Parathyroid adenoma (tissue), 2 donors: ENCODE measurements around the gene FAM200A.
"Not testable (repeated sequence)": the region's sequence is repeated elsewhere in the genome, so short reads cannot be mapped to it uniquely, and the experiment has no call there.

Experiments used
- H2AFZ ChIP-seq: fragments of 300-600 bp; sonication (generic); one replicate; pipeline ENCODE4 v1.7.0; 2017; ENCODE audit warnings: antibody characterized with exemption, mild to moderate bottlenecking
- H3K27ac ChIP-seq: fragments of 300-600 bp; sonication (generic); one replicate; pipeline ENCODE4 v1.7.0; 2017
- H3K27me3 ChIP-seq: fragments of 300-600 bp; sonication (generic); one replicate; pipeline ENCODE4 v1.7.0; 2017; ENCODE audit warnings: low read length; ENCODE audit not compliant: control insufficient read depth, insufficient read depth
- H3K36me3 ChIP-seq: fragments of 300-600 bp; sonication (generic); one replicate; pipeline ENCODE4 v1.7.0; 2017; ENCODE audit warnings: low read length; ENCODE audit not compliant: control insufficient read depth, insufficient read depth
- H3K4me1 ChIP-seq: fragments of 300-600 bp; sonication (generic); one replicate; pipeline ENCODE4 v1.7.0; 2017; ENCODE audit warnings: control low read depth
- H3K4me2 ChIP-seq: fragments of 300-600 bp; sonication (generic); one replicate; pipeline ENCODE4 v1.7.0; 2017; ENCODE audit warnings: low read length
- H3K4me3 ChIP-seq: fragments of 300-600 bp; sonication (generic); one replicate; pipeline ENCODE4 v1.7.0; 2017; ENCODE audit warnings: low read depth, low read length
- H3K79me2 ChIP-seq: fragments of 300-600 bp; sonication (generic); one replicate; pipeline ENCODE4 v1.7.0; 2017; ENCODE audit warnings: control low read depth
- H3K9ac ChIP-seq: fragments of 300-600 bp; sonication (generic); one replicate; pipeline ENCODE4 v1.7.0; 2017; ENCODE audit warnings: mild to moderate bottlenecking
- H3K9me3 ChIP-seq: fragments of 300-600 bp; sonication (generic); one replicate; pipeline ENCODE4 v1.7.0; 2017; ENCODE audit warnings: low read length; ENCODE audit not compliant: control insufficient read depth
- CTCF ChIP-seq: fragments of 300-600 bp; sonication (generic); IDR thresholded peaks from one replicate; pipeline ENCODE4 v1.7.0; 2017; ENCODE audit warnings: antibody characterized with exemption, mild to moderate bottlenecking
- donor health status: primary hyperparathyroidism.

Gene FAM200A

GRCh38 chr7:99554939-99555338 is 3.0 kb upstream of the FAM200A start:
- no peak overlapping the region for H3K4me2 ChIP-seq
- no peak overlapping the region for H2AFZ ChIP-seq
- H3K36me3 ChIP-seq = no peaks in the 10 kb centered on the region
- H3K79me2 ChIP-seq = peaks cover 52% of the 10 kb centered on the region
- H3K4me1 ChIP-seq = peaks cover 14% of the 10 kb centered on the region
- no peaks in the 10 kb centered on the region for H3K9me3 ChIP-seq
- TF ChIP-seq CTCF = no peak
- H3K27me3 ChIP-seq = no peaks in the 10 kb centered on the region
- no peak overlapping the region for H3K27ac ChIP-seq
- H3K4me3 ChIP-seq = no peak overlapping the region
- H3K9ac ChIP-seq = no peak overlapping the region

DNA sequence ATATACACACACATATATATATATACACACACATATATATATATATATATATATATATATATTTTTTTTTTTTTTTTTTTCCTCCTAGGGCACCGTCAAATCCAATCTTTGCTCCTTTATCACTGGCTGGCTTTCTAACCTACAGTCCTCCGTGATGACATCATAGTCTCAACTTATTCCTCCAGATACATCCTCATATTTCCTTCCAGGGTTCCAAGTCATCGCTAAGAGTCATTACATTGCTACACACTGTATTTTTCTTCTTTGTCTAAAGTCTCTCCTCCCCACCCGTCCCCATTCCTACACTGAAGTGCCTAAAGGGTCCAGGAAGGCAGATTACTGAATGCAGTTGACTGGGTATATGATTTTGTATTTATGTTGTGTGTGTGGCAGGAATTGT is 1.1 kb upstream of the FAM200A start:
- H3K4me2 ChIP-seq = no peak overlapping the region
- H3K79me2 ChIP-seq = peaks cover 42% of the 10 kb centered on the region
- H3K27ac ChIP-seq = no peak overlapping the region
- no peak overlapping the region for H3K9ac ChIP-seq
- H3K9me3 ChIP-seq = no peaks in the 10 kb centered on the region
- no peak overlapping the region for H2AFZ ChIP-seq
- no peaks in the 10 kb centered on the region for H3K27me3 ChIP-seq
- H3K36me3 ChIP-seq = no peaks in the 10 kb centered on the region
- H3K4me3 ChIP-seq = no peak overlapping the region
- TF ChIP-seq CTCF = no peak
- peaks cover 14% of the 10 kb centered on the region for H3K4me1 ChIP-seq

DNA sequence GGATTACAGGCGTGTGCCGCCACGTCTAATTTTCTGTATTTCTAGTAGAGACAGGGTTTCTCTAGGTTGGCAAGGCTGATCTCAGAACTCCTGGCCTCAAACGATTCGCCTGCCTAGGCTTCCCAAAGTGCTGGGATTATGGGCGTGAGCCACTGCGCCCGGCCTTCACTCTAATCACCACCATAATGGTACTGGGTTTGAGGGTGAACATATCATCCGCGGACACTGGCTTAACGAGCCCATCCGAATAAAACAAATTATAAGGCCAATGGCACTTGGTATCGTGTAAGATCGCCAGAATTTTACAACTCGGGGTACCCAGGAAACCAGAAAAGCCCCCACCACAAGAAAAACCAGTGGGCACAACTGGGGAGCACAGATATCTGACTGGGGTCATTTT is 580 bp downstream of the FAM200A start:
- H3K79me2 ChIP-seq = peaks cover 35% of the 10 kb centered on the region
- peak overlapping the region; percentile 84 for H3K27ac ChIP-seq
- H2AFZ ChIP-seq = peak overlapping the region; percentile 99
- no peak for TF ChIP-seq CTCF
- H3K27me3 ChIP-seq = no peaks in the 10 kb centered on the region
- H3K9me3 ChIP-seq = no peaks in the 10 kb centered on the region
- H3K9ac ChIP-seq = peak overlapping the region; percentile 89
- H3K4me2 ChIP-seq = peak overlapping the region; percentile 100
- H3K36me3 ChIP-seq = peaks cover 8% of the 10 kb centered on the region
- peak overlapping the region; percentile 96 for H3K4me3 ChIP-seq
- H3K4me1 ChIP-seq = peaks cover 9% of the 10 kb centered on the region

DNA sequence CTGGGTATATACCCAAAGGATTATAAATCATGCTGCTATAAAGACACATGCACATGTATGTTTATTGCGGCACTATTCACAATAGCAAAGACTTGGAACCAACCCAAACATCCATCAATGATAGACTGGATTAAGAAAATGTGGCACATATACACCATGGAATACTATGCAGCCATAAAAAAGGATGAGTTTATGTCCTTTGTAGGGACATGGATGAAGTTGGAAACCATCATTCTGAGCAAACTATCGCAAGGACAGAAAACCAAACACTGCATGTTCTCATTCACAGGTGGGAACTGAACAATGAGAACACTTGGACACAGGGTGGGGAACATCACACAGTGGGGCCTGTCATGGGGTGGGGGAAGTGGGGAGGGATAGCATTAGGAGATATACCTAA is 2.4 kb downstream of the FAM200A start:
- not testable (repeated sequence) for H3K4me3 ChIP-seq, H3K27ac ChIP-seq, H3K9ac ChIP-seq, H2AFZ ChIP-seq, H3K36me3 ChIP-seq, H3K4me1 ChIP-seq, H3K4me2 ChIP-seq, H3K27me3 ChIP-seq, H3K9me3 ChIP-seq
- peaks cover 24% of the 10 kb centered on the region for H3K79me2 ChIP-seq

DNA sequence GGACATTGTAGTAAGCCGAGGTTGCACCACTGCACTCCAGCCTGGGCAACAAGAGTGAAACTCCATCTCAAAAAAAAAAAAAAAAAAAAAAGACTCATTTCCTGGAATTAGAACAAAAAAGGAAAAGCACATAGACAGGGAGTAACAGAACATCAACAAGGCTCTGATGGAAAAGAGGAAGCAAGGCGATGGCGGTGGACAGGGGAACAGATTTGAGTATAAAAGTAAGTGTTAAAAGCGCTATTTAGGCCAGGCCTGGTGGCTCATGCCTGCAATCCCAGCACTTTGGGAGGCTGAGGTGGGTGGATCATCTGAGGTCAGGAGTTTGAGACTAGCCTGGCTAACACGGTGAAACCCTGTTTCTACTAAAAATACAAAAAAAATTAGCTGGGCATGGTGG is 6.6 kb downstream of the FAM200A start:
- not testable (repeated sequence) for H2AFZ ChIP-seq, H3K27me3 ChIP-seq, H3K27ac ChIP-seq, H3K9me3 ChIP-seq, H3K4me2 ChIP-seq, H3K4me3 ChIP-seq, H3K79me2 ChIP-seq, H3K9ac ChIP-seq, H3K36me3 ChIP-seq, H3K4me1 ChIP-seq

GRCh38 chr7:99543916-99544315 is 8.0 kb downstream of the FAM200A start:
- H3K4me2 ChIP-seq = no peak overlapping the region
- no peak overlapping the region for H3K4me3 ChIP-seq
- H3K9me3 ChIP-seq = no peaks in the 10 kb centered on the region
- H2AFZ ChIP-seq = no peak overlapping the region
- H3K9ac ChIP-seq = no peak overlapping the region
- H3K79me2 ChIP-seq = no peaks in the 10 kb centered on the region
- no peak for TF ChIP-seq CTCF
- H3K36me3 ChIP-seq = peaks cover 8% of the 10 kb centered on the region
- H3K27ac ChIP-seq = no peak overlapping the region
- H3K4me1 ChIP-seq = no peaks in the 10 kb centered on the region
- no peaks in the 10 kb centered on the region for H3K27me3 ChIP-seq
